ENCODE results near the gene PDE4D.

The PDE4D gene

DNA sequence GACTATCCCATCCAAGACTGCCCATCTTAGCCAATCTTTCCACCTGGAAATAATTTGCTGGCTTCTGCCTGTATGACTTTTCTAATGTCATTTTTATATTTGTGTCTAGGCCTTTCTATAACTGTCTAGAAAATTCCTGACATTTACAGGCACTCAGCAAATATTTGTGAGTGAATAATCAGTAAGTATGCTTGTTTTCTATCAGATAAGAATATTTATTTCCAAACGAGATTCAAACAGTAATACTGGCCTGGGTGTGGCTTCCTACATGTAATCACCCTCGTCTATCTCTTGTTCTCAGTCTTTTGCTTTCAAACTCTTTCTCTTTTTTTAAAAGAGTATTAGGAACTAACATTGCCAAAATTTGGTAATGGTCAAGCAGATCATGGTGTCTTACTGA, 844.4 kb downstream of the PDE4D start:
- no peak for DNase-seq

DNA sequence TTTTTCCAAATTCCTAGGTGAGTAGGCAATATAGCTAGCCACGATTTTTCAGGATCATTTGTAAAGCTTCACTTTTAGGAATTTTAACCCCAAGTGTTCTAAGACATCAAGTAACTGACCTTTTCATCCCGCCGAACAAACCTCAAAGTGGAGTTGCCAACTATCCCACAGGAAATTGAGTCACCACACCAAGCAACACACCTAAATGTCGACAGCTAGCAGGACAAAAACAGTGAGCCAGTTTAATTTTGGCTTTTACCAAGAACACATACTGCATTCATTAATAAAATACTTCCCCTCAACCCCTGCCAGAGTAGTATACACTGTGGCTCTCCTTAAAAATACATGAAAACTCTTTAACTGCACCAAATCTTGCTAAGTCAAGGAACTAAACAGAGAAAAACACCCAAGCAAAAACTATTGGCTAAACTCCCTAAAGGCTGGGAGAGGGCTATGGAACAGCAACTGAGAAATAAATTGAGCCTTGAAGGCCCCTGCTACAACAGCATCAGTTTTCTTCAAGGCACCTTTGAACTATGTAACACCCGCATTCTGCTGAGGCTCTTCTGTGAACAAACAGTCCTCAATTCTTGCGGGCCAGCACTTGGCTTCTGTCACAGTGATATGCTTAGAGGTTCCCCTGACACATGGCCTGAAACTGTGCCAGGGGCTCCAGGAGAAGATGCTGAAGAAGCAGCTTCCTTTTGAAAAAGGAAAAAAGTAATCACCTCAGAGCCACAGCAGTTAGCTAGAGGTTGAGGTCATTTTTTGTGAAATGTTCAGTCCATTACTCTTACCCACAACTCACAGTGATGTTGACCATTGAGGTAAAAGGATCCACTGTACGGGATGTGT, 851.1 kb downstream of the PDE4D start:
- no peak for DNase-seq

DNA sequence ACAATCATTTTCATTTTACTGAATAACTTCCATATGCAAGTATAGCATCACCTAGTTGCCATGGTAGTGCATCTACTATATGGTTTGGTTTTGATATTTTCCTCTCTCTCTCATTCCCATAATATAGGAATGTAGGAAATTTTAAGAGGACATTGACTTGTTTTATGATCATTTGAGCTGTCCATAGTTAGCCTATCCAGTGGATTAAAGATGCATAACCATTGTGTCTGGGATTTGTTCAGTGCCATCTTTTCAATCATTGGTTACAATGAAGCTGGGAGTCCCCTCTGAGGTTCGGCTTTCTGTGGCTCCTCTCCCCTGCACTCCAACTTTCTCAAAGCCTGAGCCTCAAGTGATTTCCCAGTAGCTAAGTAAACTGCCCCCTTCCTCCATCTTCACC, 852.2 kb downstream of the PDE4D start:
- no peak for DNase-seq

DNA sequence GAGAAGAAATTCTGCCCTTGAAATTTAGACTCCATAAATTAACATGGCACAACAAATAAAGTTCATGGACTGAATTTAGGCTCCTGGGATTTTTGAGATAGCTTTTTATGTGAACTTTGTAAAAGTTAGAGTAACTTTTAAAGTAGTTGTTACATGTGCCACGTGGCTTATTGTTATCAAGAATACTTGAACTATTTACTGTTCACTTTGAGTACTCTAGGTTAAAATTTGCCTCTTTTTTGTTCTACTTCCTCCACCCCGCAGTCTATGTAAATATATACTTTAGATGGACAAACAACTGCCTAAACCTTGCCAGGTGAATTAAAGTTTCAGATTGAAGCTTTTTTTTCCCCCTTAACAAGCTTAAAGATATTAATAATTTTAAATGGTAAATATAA, 852.7 kb downstream of the PDE4D start:
- DNase-seq: peak; percentile 43

DNA sequence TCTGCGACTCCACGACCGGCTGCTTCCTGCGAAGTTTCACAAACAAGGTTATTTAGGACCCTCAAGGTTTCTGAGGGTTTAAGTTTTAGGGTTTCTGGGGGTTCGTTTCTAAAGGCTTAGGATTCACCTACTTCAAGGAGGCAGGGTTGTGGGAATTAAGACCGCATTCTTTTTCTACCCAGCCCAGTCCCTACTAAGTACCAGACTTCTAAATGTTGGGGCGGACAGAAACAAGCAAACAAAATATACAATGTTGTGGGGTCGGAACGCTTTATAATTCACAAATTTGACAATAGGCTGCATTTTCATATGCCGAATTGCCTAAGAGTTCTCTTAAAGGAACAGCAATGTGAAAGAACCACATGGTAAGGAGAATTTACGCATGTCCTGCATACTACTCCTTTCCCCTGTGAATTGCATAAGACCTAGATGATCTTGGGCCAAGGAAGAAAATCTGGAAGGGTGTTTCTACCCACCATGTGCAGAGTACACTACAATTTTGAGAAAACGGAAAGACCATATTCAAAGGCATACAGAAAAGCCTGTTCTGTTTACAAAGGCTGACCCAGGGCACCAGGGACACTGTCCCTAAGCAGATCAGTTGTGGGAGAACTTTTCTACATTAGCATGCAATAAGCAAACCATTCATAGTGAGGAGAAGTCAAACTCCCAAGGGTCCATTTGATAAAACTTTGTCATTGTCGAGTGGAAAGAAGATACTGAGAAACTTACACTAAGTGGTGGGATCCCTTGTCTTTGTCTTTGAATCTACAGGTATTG, 853.3 kb downstream of the PDE4D start:
- no peak for DNase-seq

DNA sequence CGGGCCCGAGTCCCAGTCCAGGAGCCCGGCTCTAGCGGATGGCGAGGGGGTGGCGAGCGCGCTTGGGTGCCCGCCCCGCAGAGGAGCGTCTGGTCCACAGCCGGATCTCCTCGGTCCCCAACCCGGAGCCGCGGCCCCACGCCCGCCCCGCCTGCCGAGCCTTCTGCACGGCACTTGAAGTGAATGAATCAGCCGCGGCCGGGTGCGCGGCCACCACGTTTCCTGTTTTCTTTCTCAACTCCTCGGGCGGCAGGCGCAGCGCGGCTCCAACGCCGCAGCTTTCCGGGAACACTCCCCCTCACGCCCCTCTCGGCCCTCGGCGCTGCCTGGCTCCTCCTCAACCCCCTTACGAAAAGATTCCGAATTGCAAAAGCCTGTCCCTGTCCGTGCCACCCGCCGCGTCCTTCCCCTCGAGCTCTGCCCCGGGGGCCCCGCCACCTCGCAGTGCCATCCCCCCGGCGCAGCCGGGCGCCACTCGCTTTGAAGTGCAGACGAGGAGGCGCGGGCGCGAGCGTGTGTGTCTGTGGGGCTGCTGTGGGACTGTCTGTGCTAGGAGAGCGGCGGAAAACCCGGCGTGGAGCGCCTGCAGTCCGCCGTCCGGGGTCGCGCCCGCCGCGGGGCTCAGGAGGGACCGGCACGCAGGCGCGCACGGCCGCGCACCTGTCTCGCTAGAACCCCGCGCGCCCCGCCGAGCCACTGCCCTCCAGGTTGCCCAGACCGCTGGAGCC, 854.1 kb downstream of the PDE4D start:
- no peak for DNase-seq

DNA sequence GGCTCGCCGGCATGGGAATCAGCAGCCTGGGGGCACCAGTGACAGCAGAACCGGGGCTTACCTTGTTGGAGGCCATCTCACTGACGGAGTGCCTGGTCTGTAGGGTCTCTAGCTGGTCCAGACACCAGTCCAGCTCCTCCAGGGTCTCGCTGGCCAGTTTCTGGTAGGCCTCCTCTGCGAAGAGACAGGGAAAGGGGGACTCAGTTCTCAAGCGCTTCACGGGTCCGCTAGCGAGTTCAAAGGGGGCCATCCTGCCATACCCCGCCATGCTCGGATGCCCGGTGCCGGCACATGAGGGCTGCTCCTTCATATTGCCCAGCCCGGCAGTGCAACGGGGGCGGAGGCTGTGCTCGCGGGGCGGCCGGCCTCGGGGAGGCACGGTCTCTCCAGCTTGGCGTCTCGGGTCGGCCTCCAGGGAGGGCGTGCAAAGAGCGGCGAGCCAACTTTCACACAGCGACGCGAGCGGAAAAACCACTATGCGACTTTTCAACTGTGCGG, 854.7 kb downstream of the PDE4D start:
- DNase-seq: no peak

DNA sequence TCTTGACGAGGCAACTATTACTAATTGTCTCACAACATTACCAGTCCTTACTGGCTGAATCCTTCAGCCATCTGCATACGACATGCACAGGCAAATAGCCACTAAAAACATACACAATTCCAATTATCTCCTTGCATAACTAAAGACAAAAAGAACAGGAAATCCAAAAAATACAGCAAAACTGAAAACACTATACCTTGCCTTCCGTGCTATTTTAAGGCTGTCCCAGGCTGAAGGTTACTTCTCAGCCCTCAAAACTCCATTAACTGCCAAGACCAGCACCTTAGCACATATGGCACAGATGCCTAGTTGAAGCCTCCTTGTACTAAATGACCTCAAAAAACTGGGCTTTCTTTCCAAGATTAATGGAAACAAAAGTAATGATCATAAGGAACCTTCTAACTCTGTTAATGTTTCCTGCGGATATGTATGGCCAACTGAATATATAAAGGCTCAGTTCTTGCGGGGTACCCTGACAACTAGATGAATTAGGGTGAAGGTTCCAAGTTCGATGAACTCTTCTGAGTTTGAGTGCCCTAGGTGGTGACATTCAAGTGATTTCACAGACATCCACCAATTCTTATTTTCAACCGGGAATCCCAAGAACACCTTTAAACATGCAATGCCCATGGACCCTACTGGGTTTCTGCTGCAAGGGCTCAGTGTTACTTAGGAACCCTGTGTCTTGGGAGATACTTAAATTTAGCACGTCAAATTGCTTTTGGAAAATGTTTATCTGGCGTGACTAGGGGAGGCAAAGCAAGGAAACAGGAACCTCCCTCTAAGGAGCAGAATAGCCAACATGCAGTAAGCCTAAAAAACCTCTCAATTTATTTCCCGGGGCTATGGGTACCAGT, 855.4 kb downstream of the PDE4D start:
- no peak for DNase-seq

DNA sequence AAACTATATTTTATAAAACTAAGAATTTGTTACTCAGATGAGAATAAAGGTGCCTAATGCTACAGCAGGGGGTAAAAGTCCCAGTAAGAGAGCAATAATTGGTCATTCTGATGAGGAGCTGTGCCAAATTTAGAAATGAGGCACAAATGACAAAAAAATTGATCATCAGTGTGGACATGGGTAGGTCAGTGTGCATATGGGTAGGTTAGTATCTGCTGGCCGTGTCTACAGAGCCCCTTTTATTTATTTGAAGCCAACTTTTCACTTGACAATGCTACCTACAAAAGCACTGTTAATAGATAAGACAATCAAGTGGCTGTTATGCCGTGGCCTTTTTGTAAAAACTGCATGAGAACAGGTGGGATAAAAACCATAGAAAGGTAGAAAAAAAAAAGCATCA, 856.1 kb downstream of the PDE4D start:
- no peak for DNase-seq

DNA sequence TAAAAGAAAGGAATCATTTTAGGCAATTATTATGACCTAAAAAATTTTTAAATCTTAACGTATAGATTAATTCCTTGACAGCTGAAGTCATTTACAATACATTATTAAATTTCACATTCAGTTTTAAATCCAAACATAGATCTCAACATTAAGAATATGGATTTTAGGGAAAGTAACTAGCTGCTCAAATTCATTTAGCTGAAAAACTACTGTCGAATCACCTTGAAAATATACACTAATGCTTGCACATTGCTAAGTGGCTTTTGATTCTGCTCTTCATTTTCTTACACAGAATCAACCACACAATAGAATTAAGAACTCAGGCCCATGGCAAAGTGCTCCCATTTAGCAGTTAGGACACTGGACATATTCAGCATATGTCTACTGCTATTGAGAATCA, 856.5 kb downstream of the PDE4D start:
- DNase-seq: no peak

DNA sequence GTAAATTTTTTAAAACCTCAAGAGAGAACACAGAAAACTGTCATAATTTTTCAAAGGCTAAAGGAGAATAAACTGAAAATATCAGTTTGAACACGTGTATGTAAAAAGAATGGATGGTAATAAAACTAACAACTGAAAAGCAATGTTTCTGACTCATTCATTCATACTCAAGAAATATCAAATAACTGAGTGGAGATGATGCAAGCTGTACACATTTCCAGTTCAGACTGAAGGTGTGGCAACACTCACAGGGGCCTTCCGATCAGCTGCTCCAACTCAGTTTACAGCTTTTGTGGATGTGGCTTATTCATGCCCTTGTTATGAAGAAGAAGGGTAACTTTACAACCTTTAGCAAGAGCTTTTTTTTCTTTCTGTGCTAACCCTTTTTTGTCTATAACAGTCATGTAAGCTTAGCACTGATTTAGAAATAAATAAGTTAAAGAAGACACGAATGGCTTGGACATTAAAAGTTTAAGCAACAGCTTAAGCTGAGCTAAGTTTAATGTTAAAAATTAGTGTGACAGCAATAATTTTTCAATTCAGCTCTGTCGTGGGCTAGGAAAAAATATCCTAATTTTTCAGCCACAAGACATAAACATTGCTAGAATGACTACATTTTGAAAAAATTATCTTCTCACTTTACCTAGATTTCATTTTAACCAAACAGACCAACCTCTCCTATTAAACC, 857.1 kb downstream of the PDE4D start:
- DNase-seq: no peak

DNA sequence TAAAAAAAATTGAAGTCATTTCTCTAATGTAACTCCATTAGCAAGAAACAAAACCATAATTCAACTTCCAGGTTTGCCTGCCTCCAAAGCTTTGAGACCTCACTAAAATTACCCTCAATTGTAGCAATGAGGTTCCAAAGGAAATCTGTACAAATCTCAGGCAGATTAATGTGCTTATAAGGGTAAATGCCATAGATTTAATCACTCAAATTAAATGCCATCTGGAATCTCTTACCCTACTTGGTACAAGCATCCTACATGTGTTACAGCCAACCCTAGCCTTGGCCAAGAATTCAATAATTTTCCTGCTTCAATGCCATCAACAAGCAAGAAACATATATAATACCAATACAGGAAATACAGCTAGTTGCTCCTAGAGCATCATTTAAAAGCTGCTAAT, 857.8 kb downstream of the PDE4D start:
- DNase-seq: no peak

DNA sequence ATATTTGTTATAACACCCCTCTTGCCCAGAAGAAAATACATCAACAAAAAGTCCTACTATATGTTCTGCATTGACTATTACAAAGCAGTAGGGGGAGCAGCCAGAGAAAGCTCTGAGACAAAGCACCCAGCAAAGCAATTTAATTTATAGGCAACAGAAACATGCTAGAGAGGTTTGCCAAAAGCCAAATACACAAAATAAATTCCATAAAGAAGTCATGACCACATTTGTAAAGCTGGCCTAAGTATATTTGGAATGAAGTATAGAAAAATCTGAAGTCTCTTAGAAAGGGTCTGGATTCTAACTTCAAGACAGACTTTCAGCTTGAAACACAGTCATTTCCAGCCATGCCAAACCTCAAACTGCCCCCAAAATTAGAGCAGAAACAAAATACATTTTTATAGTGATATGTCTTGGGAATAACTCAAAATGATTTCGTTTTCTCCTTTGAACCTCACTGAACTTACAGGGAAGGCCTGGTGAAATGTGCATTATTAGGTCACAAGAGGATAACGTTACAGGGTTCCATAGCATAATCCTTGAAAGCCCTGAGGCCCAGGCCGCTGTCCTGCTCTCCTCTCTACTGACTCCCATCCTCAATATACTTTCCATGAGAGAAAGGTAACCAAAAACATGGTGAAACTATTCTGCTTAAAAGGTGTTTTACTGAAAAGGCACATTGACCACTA, 858.9 kb downstream of the PDE4D start:
- no peak for DNase-seq

DNA sequence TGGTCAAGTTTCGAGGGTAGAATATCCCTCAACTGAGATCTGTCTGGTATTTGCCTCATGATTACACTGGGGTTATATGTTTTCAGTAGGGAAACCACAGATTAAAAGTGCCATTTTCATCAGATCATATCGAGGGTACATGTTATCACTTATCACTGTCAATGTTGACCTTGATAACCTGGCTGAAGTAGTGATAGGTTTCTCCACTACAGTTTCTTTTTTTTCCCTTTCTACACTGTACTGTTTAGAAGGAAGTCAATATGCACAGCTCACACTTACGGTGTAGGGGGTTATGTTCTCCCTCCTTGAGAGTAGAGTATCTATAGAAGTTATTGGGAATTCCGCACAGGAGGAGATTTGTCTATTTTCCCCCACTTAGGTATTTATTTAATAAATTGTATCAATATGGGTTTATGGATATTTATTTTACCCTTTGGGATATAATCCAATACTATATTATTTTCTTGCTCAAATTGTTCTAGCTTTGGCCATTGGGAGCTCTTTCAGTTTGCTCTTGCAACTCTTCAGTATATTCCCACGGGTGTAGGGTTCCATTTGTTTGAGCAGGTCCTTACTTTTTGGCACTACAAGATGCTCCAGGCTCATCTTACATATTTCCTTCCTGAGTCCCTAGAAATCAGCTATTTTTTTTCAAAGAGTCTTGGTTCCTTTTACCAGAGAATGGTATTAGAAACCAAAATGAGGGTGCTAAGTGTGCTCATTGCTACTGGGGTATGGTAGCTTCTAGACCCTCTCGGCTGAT, 866.2 kb downstream of the PDE4D start:
- DNase-seq: no peak

DNA sequence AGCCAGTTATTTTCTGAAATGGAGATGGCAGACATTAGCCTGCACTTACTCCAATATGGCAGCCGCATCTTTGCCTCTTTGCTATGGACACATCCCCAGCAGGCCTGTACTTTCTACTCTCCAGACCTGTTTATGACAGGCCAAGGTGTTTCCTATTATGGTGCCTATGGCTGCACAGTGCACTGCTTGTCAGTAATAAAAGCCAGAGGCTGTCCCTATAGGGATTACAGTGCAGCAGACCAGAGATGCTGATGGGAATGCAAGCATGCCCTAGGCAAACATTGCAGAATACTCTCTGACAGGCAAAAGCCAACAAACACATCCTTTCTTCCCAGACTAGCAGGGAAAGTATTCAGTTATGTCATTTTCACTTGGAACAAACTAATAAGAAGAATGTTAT, 867.8 kb downstream of the PDE4D start:
- no peak for DNase-seq

DNA sequence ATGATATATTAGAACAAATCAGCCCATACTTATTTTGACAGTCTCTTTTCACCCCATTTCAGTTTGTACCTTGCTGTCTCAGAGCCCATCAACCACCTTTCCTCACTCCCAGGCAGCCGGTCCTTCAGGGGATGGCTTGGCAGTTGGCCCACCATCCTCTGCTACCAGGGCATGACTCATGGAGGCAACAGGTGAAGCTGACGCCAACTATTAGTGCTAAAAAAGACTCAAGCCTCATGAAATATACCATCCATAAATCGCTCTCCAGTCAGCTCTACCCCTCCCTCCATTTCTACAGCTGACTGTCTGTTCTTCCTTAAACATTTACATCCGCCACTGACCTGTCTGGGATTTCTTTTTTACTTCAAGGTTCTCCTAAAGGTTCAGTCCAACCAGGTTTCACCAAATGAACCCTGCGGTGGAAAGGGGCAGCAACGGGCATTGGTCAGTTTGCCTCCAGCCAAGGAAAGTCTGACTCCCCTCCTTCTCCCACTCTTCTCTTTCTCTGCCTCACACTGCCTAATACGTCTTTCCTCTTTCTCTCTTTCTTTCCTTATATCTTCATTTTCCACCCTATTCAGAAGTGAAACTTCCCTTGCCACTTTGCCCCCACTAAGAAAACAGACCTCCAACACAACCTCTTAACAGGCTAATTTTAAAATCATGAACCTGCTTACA, 871.5 kb downstream of the PDE4D start:
- peak; percentile 23 for DNase-seq

DNA sequence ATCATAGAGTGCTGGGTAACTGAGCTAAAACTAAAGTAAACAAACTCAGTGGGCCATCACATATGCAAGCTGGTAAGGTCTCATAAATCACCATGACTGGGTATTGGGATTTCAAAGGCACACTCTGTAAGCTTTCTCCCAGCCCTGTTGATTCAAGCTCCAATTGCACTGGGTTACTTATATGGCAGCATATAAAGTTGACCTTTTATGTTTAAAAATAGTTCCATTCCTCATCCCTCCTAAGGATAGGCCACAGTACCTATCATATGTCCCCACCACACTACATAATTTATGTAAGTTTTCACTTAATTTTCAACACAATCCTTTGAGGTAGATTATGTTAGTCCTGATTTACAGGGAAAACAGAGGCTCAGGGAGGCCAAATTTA, 872.2 kb downstream of the PDE4D start:
- DNase-seq: peak; percentile 69

DNA sequence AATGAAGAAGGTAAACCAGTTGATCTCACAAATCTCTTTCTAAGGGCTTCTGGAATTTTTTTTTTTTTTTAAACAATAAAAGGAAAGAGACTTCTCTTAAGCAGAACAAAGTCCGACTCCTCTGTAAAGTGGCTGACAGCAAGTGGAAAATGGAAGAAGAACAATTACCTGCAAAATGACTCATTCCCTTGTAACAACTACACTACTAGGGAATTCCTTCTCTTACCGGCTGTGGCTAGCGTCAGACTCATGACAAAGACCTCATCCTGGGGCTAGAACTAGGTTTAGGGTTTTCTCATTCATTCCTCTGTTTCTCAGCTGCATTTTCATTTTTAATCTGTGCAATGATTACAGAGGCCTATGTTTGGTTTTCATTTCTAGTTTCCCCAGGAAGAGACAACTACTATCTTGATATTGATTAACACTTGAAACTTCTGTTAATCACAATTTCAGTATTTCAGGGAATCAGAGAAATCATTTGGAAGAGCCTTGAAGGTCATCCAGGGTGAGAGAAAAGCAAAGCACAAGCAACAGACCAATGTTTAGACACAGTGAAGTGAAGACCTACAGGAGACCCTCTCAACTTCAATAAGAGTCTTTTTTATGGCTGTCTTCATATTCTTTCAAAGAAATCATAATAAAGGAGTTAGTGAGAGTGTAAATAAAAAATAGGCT, 872.8 kb downstream of the PDE4D start:
- DNase-seq: no peak

DNA sequence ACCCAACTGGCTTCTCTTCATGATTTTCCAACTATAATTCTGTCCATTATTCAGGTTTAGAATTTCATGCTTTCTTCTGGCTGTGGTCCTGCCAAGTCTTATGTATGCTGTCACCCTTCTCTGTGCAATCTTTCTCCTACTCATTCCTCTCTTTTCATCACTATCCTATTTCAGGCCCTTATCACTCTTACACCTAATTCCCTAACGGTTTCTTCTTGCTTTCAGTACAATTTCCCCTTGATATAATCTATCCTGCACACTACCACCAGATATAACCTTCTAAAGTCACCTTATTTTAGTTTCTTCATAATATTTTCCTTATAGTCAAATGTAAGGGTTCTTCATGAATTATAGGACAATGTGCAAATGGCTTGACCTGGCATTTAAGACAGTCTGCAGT, 874.4 kb downstream of the PDE4D start:
- no peak for DNase-seq
